HG03575 (cell line): Measurements from ENCODE around the gene MRGPRG.
"Not testable (repeated sequence)": the region's sequence is repeated elsewhere in the genome, so short reads cannot be mapped to it uniquely, and the experiment has no call there.

ENCODE experiments used
- ATAC-seq: cut with Tn5 transposase; IDR thresholded peaks from one replicate; pipeline ENCODE4 v1.9.1; 2021; ENCODE audit not compliant: unreplicated experiment, insufficient number of reproducible peaks, low FRiP score; ENCODE audit errors: extremely low read depth

The MRGPRG gene

DNA sequence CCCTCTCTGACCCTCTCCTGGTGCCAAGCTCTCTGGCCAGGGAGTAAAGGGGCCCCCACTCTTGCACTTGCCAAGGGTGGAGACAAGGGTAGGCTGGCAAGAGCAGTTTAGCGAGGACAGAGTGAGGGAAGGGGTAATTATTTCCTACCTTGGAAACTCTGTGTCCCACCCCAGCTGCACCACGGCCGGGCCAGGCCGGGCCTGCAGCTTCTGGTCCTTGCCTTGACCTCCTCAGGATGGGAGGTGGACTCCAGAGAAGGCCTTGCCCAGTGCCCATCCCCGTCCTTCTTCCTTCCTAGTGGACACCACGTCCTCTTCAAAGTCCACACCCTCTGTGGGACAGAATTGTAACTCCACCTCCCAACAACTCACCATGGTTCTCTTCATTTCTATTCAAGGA lies 35.1 kb downstream of the MRGPRG start:
- ATAC-seq: no peak

DNA sequence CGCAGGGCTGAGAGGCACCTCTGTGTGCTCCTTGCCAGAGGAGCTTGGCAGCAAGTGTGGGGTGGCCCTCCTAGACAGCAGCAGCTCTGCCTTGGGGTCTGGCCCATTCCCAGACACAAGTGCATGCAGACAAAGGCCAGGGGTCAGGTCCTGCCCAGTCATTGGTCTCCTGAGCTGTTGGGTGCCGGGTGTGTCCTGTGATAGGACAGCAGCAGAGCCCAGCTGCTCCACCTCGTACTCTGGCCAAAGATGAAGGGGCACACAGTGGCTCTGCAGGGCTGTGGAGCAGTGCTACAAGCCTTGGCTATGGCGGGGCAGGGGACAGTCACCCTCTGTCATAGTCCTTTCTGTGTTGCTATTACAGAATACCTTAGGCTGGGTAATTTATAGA lies 36.2 kb downstream of the MRGPRG start:
- no peak for ATAC-seq

DNA sequence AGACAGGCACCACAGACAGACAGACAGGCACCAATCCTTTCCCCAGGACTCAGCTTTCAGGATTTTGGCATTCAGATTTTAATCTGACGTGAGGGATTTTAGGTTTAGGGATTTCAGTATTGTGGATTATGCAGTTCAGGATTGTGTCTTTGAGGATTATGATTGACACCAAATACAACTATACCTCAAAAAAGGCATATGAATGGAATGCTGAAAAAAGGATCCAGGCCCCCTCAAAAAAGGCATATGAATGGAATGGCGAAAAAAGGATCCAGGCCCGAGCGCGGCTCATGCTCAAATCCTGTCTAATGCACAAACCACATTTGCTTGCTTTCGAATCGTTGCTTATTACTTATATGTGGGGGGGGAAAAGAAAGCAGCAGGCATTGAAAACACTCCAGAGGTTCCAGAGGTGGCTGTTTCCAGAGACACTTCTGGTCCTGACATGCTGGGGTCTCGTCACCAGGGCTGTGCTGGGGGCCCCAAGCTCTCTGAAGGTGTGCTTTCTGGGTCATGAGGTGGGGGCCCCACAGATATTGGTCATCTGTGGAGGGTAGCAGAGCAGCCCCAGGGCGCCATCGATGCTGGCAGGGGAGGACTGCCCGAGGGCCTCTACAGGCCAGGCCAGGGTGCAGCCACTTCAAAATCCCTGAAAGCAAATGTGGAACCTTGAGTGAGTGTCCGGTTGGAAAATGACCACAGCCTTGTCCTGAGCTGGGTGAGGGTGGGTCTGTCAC lies 36.7 kb downstream of the MRGPRG start:
- no peak for ATAC-seq

DNA sequence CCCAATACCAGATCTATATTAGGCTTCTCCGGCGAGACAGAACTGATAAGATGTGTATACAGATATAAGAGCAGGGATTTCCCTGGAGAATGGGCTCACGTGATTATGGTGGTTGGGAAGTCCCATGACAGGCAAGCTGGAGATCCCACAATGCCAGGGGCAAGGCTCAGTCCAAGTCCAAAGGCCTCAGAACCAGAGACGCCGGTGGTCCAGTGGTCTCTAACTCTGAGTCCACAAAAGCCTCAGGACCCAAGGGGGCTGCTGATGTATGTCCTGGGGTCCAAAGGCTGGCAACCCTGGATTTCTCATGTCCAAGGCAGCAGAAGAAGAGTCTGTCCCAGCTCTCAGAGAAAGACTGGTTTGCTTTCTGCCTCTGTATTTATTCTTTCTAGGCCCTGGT lies 37.7 kb downstream of the MRGPRG start:
- ATAC-seq: no peak

DNA sequence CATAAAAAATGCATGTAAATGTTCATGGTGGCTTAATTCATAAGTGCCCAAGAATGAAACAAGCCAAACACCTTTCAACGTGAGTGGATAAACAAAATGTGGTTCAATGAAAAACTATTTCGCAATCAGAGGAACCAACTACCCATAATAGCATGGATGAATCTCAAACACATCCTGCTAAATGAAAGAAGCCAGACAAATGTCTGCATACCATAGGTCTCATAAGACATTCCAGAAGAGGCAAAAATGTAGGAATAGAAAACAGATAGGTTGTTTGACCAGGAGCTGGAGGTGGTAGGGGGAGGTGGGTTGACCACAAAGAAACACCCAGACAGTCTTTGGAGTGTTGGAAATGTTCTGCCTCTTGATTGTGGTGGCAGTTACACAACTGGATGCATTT lies 40.3 kb downstream of the MRGPRG start:
- no peak for ATAC-seq

DNA sequence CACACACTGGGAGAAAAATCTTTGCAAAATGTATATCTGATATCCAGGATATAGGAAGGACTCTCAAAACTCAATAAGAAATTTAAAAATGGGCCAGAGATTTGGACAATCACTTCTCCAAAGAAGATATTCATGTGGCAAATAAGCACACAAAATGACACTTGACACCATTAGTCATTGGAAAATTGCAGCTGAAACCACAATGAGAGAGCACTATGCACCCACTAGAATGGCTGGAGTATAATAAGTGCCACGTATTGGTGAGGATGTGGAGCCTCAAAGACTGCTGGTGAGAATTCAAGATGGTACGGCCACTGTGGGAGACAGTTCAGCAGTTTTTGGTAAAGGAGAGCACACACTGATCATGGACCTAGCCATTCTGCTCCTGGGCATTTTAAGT lies 40.7 kb downstream of the MRGPRG start:
- ATAC-seq: no peak

DNA sequence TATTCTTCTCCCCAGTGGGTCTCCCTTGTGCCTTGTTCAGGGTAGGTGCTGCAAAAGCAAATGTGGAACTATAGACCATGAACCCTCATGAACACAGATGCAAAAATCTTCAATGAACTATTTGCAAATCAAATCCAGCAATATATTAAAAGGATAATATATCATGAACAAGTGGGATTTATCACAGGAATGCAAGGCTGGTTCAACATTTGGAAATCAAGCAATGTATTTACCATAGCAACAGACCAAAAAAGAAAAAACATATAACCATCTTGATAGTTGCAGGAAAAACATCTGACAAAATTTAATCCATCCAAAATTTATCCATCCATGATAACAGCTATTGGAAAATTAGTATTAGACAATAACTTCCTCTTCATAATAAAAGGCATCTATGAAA lies 42.1 kb downstream of the MRGPRG start:
- ATAC-seq: no peak

DNA sequence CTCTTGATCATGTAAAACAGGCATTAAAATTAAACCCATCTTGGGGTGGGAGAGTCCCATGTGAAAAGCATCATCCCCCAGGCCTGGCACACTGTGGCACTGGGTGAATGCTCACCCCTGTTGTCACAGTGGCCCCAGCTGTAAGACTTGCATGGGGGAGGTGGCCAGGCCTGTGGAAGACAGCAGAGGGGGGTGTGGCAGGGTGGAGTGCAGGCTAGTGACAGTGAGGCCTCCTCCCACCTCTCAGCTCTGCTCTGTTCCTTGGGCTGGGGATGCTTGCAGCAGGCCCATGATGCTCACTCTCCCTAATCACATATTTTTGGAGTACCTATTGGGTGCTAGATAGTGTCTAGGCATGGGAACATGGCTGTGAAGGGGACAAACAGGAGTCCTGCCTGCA lies 43.4 kb downstream of the MRGPRG start:
- ATAC-seq: no peak

DNA sequence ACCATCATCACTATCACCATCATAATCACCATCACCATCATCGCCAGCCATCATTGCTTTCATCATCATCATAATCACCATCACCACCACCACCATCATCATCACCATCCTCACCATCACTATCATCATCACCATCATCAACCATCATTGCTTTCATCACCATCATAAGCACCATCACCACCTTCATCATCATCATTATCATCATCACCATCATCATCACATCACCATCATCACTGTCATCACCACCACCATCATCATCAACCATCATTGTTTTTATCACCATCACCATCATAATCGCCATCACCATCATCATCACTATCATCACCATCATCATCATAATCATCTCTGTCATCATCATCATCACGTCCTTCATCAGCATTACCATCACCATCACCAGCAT lies 44.2 kb downstream of the MRGPRG start:
- ATAC-seq: no peak

DNA sequence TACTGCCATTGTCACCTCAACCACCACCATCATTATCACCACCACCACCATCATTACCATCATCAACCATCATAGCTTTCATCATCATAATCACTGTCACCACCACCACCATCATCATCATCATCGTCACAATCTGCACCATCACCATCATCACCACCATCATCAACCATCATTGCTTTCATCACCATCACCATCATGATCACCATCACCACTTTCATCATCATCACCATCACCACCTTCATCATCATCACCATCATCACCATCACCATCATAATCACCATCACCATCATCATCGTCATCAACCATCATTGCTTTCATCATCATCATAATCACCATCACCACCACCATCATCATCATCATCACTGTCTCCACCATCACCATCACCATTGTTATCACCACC lies 44.8 kb downstream of the MRGPRG start:
- no peak for ATAC-seq

DNA sequence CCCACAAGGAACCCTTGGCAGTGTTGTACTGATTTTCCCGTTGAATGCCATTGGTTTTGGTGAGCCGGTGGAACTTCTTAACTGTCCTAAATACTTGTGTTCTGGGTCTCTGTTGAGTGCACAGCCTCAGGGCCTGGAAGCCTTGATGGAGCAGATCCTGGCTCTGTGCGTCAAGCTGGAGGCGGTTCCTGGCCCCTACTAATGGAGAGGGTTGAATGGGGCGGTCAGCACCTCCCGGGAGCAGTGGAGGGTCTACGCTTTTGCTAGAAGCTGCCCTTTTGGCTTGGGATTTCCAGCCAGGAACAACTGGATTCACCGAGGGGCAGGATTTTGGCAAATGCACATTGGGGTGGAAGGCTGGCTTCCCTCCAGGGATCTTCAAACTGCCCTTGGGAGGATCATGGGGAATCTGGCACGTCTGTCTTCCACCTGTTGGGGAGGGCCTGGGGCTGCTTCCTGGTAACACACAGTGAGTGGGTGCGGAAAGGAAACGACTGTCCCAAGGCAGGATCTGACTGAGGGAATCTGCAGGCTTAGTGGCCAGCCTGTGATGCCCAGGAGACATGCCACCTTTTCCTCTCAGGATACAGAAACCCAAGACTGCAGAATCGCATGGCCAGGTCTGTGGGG lies 46.6 kb downstream of the MRGPRG start:
- no peak for ATAC-seq

DNA sequence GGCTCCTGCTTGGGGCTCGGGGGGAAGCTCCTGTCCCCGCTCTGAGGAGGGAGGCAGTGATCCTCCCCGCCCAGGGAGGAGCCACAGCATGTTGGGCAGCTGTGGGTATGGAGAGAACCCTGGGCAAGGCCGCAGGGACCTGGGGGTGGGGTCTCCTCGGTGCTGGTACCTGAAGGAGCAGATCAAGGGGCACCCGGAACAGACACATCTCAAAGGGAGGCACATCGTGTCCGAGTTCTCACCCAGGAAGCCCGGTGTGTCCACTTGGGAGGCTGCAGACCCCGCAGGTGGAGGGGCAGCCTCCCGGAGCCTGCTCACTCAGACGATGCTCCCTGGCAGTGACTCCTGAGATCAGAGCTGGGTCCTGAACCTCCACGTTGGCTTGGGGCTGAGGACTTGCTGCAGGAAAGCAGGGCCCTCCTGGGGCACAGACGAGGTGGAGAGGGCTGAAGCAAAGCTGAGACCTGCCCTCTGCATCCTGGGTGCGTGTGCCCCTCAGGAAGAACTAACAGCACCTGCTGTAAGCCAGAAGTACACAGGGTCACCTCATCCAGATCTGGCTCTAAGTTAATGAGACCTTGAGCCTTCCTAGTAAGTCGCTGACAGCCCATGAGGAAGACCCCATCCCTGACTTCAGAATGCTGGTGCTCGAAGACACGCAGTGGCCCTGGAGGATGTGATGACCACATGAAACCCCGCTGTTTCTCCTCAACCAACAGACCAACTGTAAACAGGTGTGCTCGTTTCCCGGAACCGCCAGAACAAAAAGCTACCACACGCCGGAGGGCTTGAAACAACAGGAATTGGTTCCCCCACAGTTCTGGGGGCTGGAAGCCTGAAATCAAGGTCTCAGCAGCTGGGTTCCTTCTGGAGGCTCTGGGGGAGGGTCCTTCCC lies 47.6 kb downstream of the MRGPRG start:
- ATAC-seq: no peak

DNA sequence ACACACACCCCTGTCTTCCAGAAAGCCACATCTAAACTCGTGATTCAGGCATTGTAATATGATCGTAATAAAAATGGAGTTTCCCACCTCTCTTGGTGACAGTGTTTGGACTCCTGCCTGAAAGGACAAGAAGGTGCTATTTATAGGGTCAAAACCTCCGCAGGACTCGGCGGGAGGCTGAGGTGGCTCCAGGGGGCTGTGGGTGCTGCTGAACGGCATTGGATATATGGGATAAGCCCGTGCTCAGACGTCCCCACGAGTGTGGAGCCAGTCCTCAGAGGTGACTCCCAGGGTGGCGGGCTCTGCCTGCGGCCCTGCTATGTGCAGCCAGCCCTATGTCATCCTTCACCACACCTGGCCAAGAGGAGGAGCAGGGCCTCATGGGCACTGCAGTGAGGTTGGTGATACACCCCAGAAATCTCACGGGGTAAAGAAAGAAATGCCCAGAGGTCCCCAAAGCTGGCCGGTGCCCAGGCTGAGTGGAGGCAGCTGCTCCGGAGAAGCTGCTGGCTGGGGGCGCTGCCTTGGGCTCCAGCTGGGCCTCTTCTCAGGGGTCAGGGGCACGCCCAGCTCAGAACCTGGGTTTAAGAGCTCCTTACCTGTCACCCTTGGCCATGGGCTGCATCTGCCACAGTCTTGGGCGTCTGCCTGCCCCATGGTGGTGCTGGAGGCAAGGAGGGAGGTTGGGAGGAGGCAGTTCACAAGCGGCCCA lies 48.4 kb downstream of the MRGPRG start:
- no peak for ATAC-seq

DNA sequence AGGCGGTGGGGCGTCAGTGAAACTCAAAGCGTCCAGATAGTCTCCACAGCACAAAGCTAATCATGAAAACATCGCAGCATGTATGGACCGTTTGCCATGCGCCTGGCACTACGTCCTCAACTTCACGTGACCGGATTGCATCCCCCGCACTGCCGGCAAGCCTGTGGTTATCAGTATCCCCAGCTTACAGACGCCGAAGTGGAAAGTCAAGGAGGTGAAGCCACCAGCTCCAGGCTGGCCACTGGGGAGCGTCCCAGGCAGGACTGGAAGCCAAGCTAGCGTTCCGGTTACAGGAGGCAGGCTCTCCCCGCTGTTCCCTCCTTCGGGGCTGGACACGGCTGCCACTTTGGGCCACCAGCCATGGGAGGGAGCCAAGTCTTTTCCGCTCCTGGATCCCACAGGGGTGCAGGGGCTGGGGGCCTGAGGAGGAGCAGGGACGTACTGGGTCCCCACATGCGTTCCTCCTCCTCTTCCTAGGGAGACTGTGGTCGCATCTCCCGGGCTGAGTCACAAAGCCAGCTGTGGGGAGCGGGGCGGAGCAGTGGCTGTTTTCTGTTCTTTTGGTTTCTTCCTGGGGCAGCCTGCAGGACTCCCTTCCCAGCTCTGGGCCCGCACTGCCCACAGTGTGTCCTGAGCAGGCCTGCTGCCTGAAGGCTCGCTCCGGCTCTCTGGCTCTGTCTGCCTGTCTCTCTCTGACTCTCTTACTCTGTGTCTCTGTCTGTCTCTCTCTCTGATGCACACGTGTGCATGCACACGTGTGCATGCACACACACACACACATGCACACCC lies 49.2 kb downstream of the MRGPRG start:
- ATAC-seq: no peak

DNA sequence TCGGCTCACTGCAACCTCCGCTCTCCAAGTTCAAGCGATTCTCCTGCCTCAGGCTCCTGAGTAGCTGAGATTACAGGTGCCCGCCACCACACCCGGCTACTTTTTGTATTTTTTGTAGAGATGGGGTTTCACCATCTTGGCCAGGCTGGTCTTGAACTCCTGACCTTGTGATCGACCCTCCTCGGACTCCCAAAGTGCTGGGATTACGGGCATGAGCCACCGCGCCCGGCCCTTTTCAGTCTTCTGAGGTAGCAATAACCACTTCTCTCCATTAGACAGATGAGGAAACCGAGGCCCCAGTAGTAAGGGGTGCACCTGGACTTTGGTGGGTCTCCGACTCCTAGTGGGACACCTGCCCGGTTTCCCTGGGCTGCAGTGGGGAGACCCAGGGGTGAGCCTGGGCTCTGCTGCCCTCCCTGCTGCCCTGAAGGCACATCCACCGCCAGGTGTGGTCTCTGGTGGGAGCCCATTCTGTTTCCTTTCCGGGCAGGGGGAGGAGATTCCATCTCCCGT lies 49.8 kb downstream of the MRGPRG start:
- ATAC-seq: not testable (repeated sequence)
